Epithelial cell of proximal tubule (primary cell): ENCODE data around the gene NTMT2. TPM values are rescaled to one million over a fixed set of nuclear protein-coding genes. Genes with fewer than 3 reads are reported as not detected.
"Not testable (repeated sequence)": the region's sequence is repeated elsewhere in the genome, so short reads cannot be mapped to it uniquely, and the experiment has no call there.

Experiments used
- DNase-seq: peaks from one replicate; pipeline ENCODE4 v3.0.0-alpha.2; 2011; ENCODE audit warnings: low read depth
- H3K4me3 ChIP-seq: 2 replicates; pipeline ENCODE4 v1.5.1; 2011; ENCODE audit warnings: low read depth, mild to moderate bottlenecking, low read length
- total RNA-seq: library from RNA; depleted of rRNA; stranded (reverse); fragments of >200 nt; gene quantifications from 2 replicates; pipeline ENCODE4 v1.2.3, GENCODE V29; 2015
- TF ChIP-seq, protein P1 (sequence below): conservative IDR thresholded peaks from 2 replicates; pipeline ENCODE4 v1.5.1; 2012; ENCODE audit warnings: low read depth, mild to moderate bottlenecking, low read length

NTMT2 gene
- not detected in 2 replicates for total RNA-seq

DNA sequence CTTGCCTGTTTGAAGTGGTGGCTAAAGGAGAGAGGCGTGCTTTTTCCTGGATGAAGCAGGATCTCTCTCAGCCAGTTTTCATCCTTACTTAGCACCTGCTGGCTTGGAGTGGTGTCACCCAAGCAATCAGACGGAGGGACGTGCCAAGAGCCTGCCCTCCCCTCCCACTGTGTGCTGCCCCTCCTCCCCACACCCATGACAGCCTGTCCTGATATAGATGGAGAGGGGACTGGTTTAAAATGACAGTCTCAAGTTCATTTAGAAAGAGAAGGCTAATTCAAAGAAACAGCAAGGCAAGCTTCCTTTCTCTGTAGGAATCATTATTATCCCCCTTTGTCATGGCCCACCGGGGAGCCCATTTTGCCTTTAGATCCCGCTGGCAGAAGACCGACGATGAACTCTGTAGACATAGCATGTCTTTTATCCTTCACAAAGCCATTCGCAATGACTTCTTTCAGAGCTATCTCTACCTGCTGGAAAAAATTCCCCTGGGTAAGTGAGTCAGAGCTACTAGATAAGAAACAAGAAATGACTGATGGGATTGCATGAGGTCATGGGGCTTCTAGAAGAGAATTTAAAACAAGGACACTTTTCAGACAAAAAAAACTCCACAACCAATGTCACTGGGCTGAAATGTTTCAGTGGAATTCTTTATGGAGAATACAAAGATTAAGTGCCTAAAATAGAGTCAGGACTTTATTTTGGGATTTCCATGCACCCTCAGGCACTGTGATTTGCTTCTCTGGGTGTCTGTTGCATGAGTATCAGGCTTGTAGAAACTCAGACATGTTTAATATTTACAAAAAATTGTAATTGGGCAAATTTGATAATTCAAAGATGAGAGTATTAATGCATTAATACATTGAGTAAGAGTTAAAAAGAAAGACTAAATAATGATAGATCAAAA lies at the start of gene NTMT2:
Gene NTMT2, plus strand, starts transcription at position 190 of the 907 bp plus-strand sequence. Its CDS starts 149 bp downstream, at position 339.
- no peak for DNase-seq
- no peak within 1 kb of the TSS for H3K4me3 ChIP-seq
- TF ChIP-seq, protein P1, sequence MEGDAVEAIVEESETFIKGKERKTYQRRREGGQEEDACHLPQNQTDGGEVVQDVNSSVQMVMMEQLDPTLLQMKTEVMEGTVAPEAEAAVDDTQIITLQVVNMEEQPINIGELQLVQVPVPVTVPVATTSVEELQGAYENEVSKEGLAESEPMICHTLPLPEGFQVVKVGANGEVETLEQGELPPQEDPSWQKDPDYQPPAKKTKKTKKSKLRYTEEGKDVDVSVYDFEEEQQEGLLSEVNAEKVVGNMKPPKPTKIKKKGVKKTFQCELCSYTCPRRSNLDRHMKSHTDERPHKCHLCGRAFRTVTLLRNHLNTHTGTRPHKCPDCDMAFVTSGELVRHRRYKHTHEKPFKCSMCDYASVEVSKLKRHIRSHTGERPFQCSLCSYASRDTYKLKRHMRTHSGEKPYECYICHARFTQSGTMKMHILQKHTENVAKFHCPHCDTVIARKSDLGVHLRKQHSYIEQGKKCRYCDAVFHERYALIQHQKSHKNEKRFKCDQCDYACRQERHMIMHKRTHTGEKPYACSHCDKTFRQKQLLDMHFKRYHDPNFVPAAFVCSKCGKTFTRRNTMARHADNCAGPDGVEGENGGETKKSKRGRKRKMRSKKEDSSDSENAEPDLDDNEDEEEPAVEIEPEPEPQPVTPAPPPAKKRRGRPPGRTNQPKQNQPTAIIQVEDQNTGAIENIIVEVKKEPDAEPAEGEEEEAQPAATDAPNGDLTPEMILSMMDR = no peak

GRCh38 chr1:170095976-170096748 lies 49.6 kb upstream of the NTMT2 start:
- no peak for DNase-seq
- TF ChIP-seq, protein P1 = no peak
- no peak overlapping the region for H3K4me3 ChIP-seq

- H3K4me3 ChIP-seq = no peak overlapping the region
- TF ChIP-seq, protein P1 = no peak
- DNase-seq = no peak
Observed at GRCh38 chr1:170096806-170097340, 48.9 kb upstream of the NTMT2 start.

DNA sequence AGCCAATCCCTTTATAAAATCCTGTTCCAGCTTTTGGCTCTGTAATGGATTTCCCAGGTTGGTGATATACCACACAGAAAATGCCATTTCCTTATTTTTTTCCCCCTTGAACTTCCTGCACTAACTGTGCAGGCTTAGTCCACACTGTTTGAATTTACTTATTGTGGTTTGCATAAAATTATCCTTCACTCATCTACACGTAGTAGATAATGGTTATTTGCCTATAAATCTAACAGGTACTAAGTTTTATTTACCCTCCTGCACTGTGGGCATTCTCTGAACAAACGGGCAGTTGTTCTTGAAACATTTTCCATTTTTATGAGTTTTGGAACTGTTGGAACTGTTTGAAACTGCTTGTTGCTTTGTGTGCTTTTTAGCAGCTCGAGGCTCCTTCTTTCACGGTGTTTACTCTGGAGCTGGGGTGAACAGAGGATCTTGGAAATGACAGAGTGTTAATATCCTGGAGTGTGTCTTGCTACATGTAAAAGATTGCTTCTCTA lies 48.3 kb upstream of the NTMT2 start:
- no peak overlapping the region for H3K4me3 ChIP-seq
- TF ChIP-seq, protein P1 = no peak
- DNase-seq = no peak

DNA sequence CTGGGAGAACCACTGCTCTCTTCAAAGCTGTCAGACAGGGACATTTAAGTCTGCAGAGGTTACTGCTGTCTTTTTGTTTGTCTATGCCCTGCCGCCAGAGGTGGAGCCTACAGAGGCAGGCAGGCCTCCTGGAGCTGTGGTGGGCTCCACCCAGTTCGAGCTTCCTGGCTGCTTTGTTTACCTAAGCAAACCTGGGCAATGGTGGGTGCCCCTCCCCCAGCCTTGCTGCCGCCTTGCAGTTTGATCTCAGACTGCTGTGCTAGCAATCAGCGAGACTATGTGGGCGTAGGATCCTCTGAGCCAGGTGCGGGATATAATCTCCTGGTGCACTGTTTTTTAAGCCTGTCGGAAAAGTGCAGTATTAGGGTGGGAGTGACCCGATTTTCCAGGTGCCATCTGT lies 32.6 kb upstream of the NTMT2 start:
- not testable (repeated sequence) for H3K4me3 ChIP-seq, DNase-seq

GRCh38 chr1:170114906-170115305 lies 30.9 kb upstream of the NTMT2 start:
- TF ChIP-seq, protein P1 = no peak
- no peak for DNase-seq

GRCh38 chr1:170122366-170122765 lies 23.4 kb upstream of the NTMT2 start:
- TF ChIP-seq, protein P1 = no peak

More at GRCh38 chr1:170114906-170115305, 30.9 kb upstream of the NTMT2 start:
- H3K4me3 ChIP-seq = no peak overlapping the region

More at GRCh38 chr1:170122366-170122765, 23.4 kb upstream of the NTMT2 start:
- no peak for DNase-seq
- H3K4me3 ChIP-seq = no peak overlapping the region
